Activated T-cell treated with anti-CD3 and anti-CD28 coated beads for 4 hours (primary cell): ENCODE measurements around the gene SERINC4.
"Not testable (repeated sequence)": the region's sequence is repeated elsewhere in the genome, so short reads cannot be mapped to it uniquely, and the experiment has no call there.

Experiments
- DNase-seq: peaks from one replicate; pipeline ENCODE4 v3.0.0-alpha.2; 2020

Gene SERINC4

DNA sequence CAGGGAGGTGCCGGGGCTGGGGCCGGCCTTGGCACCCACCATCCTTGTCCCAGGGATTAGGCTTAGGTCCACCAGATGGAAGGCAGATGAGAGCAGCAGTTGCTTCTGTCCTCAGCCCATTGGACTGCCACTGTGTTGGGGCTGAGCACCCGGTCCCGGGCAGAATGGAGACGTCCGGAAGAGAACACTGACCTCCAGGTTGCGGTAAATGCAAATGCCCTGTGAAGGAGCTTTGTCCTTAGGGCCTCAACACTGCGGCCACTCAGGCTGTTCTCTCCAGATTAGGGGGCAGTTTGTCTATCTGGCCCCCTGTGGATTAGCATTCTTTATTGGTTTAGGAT is at the start of gene SERINC4:
Gene SERINC4, minus strand, starts transcription at position 276 of the 341 bp plus-strand sequence. Its CDS starts 234 bp downstream, at position 42.
- DNase-seq = no peak

DNA sequence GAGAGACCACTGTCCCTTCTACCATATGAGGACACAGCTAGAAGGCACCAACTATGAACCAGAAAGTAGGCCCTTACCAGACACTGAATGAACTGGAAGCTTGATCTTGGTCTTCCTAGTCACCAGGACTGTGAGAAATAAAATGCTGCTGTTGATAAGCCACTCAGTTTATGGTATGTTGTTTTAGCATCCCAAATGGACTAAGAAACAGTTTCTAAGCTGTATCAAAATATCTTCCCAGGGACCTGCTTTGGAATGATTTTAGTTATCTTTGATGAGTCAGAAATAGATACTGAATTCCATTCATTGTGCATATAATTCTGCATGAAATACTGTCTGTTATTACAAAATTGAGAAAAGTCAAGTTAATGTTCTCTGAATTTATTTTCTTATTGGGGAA is 45.4 kb upstream of the SERINC4 start:
- DNase-seq = no peak

DNA sequence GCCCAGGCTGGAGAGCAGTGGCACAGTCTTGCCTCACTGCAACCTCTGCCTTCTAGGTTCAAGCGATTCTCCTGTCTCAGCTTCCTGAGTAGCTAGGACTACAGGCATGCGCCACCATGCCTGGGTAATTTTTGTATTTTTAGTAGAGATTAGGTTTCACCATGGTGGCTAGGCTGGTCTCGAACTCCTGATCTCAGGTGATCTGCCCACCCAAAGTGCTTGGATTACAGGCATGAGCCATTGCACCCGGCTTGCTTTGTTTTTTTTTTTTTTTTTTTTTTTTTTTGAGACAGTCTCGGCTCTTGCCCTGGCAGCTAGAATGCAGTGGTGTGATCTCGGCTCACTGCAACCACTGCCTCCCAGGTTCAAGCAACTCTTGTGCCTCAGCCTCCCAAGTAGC is 32.5 kb upstream of the SERINC4 start:
- not testable (repeated sequence) for DNase-seq

DNA sequence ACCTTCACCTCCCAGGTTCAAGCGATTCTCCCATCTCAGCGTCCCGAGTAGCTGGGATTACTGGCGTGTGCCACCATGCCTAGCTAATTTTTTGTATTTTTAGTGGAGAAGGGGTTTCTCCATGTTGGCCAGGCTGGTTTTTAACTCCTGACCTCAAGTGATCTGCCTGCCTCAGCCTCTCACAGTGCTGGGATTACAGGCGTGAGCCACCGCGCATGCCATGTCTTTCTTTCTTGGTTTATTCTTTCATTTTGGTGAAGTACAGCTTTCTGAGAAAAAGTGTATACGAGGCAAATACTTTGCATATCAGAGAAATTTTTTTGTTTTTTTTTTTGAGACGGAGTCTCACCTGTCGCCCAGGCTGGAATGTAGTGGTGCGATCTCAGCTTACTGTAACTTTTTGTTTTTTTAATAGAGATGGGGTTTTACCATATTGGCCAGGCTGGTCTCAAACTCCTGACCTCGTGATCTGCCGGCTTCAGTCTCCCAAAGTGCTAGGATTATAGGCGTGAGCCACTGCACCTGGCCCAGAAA is 31.6 kb upstream of the SERINC4 start:
- DNase-seq = not testable (repeated sequence)

DNA sequence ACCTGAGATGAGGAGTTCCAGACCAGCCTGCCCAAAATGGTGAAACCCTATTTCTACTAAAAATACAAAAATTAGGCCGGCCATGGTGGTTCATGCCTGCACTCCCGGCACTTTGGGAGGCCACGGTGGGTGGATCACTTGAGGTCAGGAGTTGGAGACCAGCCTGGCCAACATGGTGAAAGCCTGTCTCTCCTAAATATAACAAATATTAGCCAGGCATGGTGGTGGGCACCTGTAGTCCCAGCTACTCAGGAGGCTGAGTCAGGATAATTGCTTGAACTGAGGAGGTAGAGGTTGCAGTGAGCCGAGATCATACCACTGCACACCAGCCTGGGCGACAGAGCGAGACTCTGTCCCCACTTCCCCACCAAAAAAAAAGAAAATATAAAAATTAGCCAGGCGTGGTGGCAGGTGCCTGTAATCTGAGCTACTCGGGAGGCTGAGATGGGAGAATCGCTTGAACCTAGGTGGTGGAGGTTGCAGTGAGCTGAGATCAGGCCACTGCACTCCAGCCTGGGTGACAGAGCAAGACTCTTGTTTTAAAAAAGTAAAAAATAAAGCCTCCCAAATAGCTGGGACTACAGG is 30.8 kb upstream of the SERINC4 start:
- not testable (repeated sequence) for DNase-seq

DNA sequence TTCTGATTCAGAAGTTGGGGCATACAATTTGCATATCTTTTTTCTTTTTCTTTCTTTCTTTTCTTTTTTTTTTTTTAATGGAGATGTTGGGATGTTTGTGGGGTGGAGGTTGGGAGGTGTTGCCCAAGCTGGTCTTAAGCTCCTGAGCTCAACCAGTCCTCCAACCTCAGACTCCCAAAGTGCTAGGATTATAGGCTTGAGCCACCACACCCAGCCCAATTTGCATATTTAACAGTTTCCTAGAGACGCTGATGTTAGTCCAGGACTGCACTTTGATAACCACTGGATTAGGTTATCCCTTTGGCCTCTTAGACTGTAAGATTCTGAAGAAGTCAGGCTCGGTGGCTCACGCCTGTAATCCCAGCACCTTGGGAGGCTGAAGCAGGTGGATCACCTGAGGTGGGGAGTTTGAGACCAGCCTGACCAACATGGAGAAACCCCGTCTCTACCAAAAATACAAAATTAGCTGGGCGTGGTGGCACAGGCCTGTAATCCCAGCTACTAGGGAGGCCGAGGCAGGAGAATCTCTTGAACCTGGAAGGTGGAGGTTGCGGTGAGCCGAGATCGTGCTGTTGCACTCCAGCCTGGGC is 30.0 kb upstream of the SERINC4 start:
- not testable (repeated sequence) for DNase-seq

DNA sequence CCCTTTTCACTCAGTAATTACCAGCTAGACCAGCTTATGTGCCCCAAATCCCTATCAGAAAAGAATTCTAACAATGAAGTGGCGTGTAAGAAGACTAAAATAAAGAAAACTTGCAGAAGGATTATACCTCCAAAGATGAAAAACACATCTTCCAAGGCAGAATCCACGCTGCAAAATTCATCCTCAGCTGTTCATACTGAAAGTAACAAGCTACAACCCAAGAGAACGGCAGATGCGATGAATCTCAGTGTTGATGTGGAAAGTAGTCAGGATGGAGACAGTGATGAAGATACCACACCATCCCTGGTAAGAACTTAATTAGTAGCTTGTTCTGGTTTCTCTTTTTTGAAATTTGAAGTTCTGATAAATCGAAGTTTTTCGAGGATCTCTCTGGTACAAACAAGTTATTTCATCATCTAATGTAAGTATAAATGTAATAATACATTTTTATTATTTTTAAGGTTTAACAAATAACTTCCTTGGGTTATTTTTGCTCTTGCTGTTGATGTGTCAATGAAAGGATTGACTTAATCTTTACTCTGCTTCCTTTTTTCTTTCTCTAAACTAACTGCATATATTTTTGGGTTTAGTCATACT is 28.1 kb upstream of the SERINC4 start:
- DNase-seq = no peak

DNA sequence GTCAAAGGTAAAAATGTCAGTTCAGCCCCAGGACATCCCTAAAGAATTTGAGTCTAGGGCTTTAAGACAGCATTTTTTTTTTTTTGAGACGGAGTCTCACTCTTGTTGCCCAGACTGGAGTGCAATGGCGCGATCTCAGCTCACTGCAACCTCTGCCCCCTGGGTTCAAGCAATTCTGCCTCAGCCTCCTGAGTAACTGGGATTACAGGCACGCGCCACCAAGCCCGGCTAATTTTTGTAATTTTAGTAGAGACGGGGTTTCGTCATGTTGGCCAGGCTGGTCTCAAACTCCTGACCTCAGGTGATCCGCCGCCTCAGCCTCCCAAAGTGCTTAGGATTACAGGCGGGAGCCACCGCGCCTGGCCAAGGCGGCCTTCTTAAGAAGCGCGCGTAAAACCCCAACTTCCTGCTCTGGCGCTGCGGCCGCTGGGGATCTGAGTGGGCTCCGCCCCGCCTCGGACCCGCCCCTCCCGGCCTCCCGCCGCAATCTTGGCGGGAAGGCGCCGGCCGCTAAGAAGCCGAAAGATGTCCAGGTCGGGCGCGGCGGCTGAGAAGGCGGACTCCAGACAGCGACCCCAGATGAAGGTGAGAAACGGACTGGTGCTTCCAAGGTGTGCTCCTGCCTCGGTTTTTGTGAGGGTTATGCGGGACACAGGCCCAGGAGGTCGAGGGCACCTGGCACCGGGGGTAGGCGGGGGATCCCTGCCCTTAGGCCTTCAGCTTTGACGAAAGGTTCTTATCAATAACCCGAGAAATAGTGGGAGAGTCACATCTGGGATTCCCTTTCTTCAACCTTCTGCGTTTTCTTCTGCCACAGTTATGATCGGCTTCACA is 26.7 kb upstream of the SERINC4 start, which contains the start of gene WDR76:
Gene WDR76, plus strand, starts transcription at position 495 of the 834 bp plus-strand sequence. Its CDS starts 31 bp downstream, at position 526.
- DNase-seq = peak; percentile 43

DNA sequence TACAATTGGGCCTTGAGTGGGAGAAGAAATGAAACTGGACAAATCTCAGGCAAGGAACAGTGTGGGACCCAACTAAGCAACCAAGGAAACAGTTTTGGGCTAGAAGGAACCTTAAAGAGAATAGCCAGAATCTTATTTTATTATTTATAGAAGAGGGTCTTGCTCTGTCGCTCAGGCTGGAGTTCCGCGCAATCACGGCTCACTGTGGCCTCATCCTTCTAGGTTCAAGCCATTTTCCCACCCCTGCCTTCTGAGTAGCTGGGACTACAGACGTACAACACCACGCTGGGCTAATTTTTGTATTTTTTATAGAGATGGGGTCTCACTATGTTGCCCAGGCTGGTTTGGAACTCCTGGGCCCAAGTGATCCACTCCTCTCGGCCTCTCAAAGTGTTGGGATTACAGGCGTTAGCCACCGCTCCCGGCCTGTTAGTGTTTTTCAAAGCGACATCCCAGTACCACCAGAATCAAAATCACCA is 26.0 kb upstream of the SERINC4 start:
- DNase-seq = no peak

DNA sequence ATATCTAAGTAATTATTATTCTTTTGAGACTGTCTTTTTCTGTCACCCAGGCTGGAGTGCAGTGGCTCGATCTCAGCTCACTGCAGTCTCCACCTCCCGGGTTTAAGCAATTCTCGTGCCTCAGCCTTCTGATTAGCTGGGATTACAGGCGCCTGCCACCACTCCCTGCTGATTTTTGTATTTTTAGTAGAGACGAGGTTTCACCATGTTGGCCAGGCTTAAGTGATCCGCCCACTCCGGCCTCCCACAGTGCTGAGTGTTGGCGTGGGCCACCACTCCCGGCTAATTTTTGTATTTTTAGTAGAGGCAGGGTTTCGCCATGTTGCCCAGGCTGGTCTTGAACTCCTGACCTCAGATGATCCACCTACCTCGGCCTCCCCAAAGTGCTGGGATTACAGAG is 25.3 kb upstream of the SERINC4 start:
- not testable (repeated sequence) for DNase-seq

DNA sequence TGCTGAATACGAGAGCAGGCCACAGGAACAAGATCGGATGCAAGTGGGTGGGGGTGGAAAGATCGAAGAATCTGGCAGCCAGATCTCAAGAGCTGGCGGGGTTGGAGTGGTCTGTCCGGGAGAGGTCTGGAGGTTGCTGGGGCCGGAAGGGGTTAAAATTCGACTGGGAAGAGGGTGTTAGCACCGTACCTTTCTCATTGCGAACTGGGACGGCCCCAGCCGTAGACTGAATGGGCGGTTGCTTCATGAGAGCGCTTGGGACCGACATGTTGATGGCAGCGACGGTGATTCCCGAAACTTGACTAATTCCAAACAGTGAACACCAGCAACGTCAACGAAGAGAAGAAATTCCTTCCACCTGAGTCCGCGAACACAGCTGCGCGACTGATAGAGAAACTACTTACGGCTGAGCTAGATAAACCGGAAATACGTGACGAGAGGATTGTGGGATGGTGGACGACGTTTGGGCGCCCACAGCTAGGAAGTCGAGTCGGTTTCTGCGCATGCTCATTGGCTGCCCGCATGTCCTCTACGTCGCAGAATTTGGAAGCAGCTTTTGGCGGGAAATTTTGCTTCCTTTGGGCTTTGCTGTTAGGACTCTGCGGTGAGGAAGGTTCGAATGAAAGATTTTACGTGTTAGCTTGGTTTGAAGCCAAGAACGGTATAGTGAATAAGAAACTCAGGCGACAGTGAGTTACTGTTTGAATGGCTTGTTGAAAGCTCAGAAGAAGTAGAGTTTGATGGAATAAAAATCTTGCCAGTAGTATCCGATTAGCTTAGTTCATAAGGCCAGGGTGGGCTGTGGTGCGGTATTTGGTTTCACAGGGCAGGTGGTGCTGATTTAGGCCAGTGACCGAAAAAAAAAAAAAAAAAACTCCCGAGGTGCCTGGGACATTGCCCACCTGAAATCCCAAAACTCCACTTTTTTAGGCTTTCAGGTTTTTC is 24.6 kb upstream of the SERINC4 start, which contains the start of gene MFAP1:
Gene MFAP1, minus strand, starts transcription at position 389 of the 945 bp plus-strand sequence. Its CDS starts 121 bp downstream, at position 268.
- DNase-seq = peak; percentile 88

DNA sequence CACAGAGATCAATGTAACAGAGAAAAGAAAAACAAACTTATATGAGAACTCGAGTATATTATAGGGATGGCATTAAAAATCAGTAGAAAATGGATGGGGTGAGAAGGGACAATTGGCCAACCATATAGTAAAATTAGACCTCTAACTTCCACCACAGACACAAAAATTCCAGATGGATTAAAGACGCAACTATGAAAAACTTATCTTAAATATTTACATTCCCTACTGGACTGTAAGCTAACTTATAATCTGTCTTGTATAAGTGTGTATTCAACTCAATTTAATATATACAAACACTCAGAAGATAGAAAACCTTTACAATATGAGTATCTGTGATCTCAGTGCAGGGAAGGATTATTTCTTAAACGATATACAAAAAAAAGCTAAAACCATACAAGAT is 21.5 kb upstream of the SERINC4 start:
- no peak for DNase-seq

DNA sequence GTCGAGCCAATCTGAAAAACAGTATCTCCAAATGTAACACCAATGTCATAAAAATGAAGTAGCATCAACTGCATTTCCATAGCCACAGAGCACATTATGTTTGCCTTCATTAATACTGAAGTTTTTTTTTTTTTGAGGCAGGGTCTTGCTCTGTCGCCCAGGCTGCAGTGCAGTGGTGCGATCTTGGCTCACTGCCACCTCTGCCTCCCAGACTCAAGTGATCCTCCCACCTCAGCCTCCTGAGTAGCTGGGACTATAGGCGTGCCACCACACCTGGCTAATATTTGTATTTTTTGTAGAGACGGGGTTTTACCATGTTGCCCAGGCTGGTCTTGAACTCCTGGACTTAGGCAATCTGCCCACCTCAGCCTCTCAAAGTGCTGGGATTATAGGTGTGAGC is 15.0 kb upstream of the SERINC4 start:
- DNase-seq = not testable (repeated sequence)

DNA sequence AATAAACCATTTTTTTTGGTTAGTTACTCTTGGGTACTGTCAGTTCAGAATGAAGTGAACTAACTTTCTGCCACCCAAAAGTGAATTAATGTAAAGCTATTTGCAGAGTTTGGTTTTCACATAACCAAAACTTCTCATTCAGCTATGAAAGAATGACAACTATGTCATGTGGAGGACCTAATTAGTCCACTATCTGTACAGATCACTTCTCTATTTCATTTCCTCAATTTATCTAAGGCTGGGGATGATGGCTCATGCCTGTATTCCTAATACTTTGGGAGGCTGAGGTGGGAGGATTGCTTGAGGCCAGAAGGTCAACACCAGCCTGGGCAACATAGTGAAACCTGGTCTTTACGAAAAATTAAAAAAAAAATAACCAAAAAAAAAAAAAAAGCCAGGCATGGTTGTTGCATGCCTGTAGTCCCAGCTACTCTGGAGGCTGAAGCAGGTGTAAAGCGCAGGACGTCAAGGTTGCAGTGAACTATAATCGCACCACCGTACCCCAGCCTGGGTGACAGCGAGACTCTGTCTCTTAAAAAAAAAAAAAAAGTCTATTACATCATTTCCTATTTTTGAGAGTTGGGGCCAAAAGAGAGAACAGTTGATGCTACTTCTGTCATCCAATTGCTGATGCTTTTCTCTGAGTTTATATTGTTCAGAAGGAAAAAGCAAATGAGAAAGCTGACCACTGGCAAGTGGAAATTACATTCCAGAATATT is 9.1 kb upstream of the SERINC4 start:
- no peak for DNase-seq

DNA sequence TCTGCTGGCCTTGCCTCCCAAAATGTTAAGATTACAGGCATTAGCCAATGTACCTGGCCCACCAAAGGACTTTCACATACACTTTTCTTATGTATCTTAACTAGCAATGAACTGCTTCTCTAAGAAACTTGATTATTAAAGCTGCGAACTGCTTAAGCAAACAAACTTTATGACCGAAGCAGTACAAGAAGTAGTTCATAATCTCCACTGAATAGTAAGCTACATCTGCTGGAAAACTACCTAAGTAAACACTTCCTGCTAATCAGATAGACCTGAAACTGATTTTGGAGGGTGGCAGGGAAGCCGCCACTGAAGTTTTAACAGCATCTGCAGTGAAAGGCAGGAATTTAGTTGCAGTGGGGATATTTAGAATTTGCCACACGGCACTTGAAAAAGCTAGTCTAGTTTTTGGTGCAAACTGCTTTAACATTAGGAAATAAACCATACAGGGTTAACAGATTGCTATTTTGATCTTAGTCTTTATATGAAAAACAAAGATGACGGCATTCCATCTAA is 8.5 kb upstream of the SERINC4 start:
- DNase-seq = no peak

DNA sequence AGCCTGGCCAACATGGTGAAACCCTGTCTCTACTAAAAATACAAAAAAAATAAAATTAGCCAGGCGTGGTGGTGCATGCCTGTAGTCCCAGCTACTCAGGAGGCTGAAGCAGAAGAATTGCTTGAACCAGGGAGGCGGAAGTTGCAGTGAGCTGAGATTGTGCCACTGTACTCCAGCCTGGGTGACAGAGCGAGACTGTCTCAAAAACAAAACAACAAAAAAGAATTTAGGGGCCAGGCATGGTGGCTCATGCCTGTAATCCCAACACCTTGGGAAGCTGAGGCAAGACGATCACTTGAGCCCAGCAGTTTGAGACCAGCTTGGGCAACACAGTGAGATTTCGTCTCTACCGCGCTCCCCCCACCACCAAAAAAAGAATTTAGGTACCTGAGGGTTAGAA is 2.7 kb upstream of the SERINC4 start:
- not testable (repeated sequence) for DNase-seq

DNA sequence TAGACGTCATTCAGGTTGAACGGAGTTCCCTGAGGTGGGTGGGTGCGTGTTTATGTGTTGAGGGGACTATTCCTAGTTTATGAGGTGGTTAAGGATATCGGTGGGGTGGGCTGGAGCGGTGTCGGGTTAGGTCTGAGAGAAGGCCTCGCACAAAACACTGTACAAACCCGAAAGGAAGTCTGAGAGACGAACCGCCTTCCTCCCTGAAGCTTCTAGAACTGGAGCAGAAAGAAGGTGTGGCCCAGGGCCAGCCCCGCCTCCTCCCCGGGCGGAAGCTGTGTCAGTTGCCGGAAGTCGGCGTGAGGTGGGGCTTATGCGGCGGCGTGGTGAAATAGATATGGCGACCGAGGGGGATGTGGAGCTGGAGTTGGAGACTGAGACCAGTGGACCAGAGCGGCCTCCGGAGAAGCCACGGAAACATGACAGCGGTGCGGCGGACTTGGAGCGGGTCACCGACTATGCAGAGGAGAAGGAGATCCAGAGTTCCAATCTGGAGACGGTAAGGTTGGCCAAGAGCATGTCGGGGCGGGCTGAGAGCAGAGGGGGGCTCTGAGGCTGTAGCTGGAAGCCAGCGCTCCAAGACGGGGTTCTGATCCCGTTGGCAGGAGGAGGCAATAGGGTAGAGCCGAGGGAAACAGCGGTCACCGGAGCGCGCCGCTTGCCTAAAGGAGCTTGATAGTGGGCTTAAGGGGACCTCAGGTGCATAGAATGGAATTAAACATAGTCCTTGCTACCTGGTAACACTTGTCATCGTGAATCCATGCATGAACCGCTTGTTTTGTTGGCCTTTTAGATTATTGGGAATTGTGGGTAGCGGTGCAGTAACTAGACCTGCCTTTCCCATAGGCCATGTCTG is 494 bp upstream of the SERINC4 start, which contains the start of gene HYPK:
Gene HYPK, plus strand, starts transcription at position 314 of the 856 bp plus-strand sequence. Its CDS starts 24 bp downstream, at position 338.
- DNase-seq = peak; percentile 91

DNA sequence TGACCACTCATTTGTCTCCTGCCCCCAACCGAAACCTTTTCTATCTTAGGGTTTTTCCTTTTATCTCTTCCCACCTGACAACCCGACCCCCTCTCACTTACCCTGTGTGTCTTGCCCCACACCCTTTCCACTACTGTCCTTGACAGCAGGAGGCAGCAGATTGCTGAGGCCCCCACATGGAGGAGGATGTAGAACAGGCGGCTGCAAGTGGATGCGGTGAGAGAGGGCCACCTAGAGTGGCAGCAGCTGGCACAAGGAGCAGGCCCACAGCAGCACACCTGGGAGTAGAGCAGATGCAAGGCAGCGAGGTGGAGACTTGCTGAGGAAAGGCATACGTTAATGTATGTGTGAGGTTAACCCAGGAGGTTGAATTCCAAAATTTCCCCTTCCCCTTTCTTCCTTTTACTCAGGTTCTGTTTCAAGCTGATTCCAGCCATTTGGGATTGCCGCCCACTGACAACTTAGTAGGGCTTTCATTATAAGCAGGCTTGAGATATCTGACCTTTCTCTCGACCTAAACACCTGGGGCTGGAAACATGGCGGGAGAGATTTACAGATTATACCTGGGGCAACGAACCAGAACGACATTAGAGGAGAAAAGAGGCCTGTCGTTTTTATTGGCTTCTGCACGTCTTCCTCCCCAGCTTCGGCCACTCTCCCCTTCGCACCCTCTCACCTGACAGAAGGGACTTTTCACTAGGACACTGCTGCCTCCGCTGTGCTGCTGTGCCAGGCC is 643 bp downstream of the SERINC4 start:
- no peak for DNase-seq

DNA sequence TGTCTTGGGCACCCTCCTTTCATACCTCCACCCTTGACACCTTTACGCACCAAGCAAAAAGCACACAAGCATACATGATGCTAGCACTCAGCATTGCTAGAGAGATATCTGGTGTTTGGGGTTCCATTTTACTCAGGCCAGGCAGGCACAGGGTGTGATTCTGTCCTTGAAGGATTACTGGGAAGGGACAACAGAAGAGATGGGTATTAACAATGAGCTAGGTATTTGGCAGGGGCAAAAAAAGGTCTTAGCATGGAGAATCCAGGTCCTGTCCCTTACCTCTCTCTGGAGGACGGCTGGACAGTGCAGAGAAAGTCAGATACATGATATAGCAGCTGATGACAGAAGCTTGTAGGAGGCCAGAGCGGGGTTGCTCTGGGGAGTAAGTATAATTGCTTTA is 3.5 kb downstream of the SERINC4 start:
- DNase-seq = no peak
